OCI-LY1 (cell line): Measurements from ENCODE around the gene RAB12.

Experiments
- CTCF ChIP-seq: fragments of 200-600 bp; sonication (generic), shearing (Covaris generic); IDR thresholded peaks from 2 replicates; pipeline ENCODE4 v1.5.1; 2017; ENCODE audit warnings: mild to moderate bottlenecking, antibody characterized with exemption, low read length, moderate library complexity, mixed read lengths
- EZH2 ChIP-seq: fragments of 200-600 bp; sonication (generic), shearing (Covaris generic); IDR thresholded peaks from 2 replicates; pipeline ENCODE4 v1.8.0; 2017; ENCODE audit warnings: borderline replicate concordance, mixed run types, mild to moderate bottlenecking, antibody characterized with exemption, low read length, moderate library complexity, mixed read lengths

GRCh38 chr18:8660316-8660715 lies 51.1 kb downstream of the RAB12 start:
- TF ChIP-seq CTCF (no peak), EZH2 (no peak)
